ENCODE data around the gene C6orf132.
"Not testable (repeated sequence)": the region's sequence is repeated elsewhere in the genome, so short reads cannot be mapped to it uniquely, and the experiment has no call there.

Gene C6orf132

DNA sequence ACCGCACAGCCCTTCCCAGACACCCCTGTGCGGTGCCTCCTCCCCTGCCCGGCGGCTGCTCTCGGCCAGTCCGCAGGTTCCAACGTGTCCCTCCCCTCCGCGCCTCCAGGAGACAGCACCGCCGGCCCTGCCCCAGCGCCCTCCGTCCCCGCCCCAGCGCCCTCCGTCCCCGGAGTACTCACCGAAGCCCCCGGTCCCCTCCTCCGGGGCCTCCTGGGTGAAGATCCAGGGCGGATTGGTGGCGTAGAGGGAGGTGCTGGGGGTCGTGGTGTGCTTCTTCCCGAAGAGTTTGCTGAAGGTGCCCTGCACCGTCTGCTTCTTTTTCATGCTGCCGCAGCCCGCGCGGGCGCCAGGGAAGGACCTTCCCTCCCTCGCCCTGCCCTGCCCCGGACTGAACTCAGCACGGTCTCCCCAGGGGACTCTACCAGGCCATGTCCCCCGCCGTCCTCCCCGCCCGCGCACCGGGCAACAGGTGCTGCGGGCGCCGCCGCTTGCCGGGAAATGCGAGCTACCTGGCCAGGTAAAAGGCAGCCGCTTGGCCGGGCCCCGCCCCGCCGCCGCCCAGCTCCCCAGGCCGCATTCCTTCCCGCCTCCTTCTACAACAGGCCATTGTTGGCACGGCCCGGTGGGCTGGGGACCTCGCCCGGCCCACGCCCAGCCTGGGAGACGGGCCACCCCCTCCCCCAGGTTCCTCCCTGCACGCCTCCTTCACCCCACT is at the start of gene C6orf132:
Gene C6orf132 (minus strand): TSS at position 503 of the 718 bp plus-strand sequence. CDS start 176 bp downstream, at position 327.
- no peak for DNase-seq

DNA sequence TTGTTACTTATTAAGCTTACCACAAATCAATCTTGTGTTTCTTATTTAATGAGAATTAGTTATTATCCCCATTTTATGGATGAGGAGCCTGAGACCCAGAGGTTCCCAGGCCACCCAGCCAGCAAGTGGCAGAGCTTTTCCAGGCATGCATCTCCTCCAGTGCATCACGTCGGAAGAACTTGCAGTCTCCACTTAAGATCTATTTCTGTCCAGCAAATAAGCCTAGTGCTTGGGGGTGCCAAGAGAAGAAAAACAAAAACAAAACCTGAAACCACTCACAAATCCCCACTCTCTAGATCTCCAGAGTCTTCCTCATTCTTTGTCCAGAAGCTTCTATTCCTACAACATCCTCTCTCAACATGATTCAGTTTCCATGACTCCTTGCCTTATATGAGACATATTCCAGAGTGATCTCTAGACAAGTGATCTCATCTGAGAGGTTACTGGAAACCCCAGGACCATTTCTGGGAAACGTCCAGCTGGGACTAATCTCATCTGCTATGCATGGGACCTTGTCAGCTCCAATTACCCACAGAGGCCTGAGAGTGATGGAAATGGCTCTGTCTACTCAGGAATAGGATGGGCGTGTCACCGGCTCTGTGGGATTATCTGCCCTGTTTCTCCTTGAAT is 48.2 kb upstream of the C6orf132 start:
- no peak for DNase-seq

DNA sequence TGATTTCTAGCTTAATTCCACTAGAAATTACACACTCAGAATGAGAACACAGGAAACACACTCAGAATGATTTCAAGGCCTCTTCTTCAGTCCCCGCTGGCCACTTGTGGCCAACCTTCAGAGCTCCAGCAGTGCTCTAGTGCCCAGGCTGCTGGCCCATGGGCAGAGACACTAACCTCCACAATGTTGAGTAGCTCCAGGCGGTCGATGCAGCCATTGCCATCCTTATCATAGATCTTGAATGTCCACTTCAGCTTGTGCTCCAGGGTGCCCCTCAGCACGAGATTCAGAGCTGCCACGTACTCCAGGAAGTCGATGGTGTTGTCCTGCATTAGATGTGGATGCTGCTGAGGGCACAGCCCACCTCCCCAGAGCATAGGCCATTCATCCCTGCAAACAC is 46.0 kb upstream of the C6orf132 start:
- DNase-seq = no peak

- no peak for DNase-seq
These were observed 43.2 kb upstream of the C6orf132 start for GRCh38 chr6:42185597-42185996.

- no peak for DNase-seq
These were observed 42.1 kb upstream of the C6orf132 start for GRCh38 chr6:42184475-42184874.

DNA sequence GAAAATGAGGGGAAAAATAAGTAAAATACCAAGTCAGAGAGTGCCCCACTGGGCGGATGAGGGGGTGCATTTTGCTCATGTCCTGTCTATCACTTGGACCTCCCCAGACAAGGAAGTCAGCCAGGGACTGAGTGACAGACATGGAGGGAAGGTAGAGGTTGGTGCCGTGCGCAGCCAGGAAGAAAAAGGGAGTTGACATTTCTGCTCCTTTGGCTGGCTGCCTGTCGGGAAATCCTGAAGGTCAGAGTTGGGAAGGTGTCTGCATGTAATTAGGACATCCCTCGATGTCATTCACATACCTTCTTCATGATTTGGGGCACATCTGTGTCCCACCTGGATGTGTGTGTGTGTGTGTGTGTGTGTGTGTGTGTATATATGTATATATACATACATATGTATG is 39.7 kb upstream of the C6orf132 start:
- DNase-seq = no peak

GRCh38 chr6:42179945-42180313 is 37.5 kb upstream of the C6orf132 start:
- no peak for DNase-seq

DNA sequence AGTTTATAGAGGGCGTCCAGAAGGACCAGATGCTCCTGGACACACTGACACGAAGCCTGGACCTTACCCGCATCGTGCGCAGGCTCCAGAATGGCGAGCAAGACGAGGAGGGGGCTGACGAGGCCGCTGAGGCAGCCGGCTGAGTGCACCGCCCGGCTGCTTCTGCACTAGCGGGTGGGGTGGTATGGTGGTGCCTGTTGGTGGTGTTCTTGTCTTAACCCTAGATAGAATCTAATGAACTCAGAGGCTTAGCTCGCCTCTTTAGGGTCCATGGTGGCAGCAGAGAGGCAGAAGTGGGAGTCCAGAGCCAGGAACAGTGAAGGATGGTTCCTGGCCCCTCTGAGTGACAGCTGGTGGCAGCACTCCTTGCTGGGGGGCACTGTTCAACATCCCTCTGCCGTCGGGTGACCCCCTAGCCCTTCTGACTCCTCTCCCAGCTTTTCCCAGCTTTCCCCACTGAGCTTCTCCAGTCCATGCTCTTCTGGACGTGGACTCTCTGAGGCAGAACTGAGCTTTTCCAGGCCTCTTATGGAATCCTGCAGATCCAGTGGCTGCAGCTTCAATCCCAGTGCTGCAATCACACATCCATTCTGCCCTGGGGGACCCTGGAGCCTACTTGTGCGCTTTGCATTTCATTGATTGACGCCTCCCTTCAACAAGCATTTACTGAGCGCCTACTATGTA is 37.0 kb upstream of the C6orf132 start:
- DNase-seq = no peak

GRCh38 chr6:42177514-42178364 is 35.3 kb upstream of the C6orf132 start:
- DNase-seq = no peak

DNA sequence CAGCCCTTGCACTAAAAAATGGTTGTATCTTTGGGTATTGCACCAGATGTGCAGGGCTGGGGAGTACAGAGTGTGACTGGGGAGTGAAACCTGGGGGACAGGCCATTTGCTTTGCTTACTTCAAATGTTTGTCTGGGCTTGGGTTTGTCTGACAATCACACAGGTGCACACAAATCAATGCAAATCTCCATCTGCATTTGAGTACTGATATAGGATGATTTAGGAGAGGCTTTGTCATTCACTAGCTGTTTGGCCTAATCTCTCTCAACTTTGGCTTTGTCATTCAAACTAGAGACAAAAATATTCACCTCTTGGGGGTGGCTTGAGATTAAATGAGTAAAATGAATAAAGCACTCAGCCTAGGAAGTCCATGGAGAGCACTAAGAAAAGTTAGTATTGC is 34.6 kb upstream of the C6orf132 start:
- DNase-seq = no peak

DNA sequence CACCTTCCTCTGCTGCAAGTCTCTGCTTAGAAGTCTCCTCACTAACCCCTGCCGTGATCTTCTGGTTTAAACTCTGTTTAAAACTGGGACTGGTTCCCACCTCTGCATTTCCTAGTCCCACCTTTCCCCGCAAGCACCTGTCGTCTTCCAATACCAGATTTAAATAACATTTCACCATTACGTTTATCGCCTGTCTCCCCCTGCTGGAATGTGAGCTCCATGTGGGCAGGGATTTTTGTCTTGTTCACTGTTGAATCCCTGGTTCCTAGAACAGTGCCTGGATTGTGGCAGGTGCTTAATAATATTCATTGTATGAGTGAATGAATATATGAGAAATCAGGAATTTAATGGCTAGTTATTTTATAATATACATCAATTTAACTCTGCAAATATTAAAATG is 33.4 kb upstream of the C6orf132 start:
- no peak for DNase-seq

DNA sequence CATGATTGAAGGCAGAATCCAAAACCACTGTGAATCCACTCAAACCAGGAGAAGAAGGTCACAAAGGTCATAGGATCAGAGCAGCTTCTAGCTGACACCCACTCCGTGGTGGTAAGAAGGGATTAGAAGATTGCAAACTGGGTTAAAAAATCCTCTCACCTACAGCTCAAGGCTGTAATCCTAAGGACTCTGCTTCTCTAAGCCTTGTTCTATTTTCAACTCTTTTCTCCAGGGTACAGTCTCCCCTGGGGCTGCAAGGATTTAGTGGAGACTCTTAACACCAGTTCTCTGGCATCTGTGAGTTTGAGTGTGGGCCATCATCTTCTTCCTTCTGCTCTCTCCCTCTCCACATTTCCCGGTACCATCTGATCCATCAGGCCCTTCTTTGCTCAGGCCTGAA is 30.7 kb upstream of the C6orf132 start, which contains the start of gene GUCA1A:
Gene GUCA1A (plus strand): TSS at position 264 of the 400 bp plus-strand sequence. CDS start 250 bp downstream, outside the sequence.
- no peak for DNase-seq

- no peak for DNase-seq
These were observed 29.6 kb upstream of the C6orf132 start for GRCh38 chr6:42171813-42172581.

DNA sequence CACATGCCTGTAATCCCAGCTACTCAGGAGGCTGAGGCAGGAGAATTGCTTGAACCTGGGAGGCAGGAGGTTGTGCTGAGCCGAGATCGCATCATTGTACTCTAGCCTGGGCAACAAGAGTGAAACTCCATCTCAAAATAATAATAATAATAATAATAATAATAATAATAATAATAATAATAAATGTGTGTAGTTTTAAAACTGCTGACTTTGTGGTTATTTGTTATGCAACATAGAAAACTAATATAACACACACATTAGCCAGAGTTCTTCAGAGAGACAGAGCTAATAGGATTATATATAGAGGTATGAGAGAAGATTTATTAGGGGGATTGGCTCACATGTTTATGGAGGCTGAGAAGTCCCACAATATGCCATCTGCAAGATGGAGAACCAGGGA is 27.4 kb upstream of the C6orf132 start:
- not testable (repeated sequence) for DNase-seq

DNA sequence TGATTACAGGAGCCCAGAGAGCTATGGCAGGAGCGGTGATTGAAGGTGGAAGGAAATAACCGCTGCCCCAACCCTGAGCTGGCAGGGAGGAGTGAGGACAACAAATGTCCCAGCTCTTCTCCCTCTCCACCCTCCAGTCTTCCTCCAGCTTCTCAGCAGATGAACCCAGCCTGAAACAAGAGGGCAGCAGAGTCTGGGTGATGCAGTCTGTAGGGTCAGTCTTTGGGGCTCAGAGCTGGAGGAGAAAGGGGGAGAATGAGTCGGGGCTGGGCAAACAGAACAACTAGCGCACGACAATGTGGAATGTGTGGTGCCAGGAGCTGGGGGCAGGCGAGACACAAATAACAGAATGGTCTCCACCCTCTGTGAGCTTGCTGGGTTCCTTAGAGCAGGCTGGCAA is 26.2 kb upstream of the C6orf132 start:
- no peak for DNase-seq

- peak; percentile 60 for DNase-seq
These were observed 24.2 kb upstream of the C6orf132 start for GRCh38 chr6:42166444-42167141.

DNA sequence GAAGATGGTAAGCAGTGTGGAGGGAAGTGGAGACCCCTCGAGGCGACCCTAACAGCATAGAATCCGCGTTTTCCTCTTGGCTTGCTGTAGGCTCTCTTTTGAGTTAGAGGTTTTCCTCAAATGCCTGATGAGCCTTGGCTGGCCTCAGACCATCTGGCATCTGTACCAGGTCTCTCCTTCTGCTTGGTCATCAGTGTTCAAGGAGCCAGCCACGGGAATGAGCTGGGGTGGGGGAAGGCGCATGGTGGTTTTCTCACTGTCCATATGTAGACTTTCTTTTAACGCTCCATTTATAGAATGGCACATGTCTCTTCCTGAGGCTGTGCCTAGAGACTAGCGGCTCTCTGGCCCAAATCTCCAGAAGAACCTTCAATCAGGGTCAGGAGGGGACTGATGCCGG is 22.6 kb upstream of the C6orf132 start:
- no peak for DNase-seq

- DNase-seq = no peak
These were observed 21.6 kb upstream of the C6orf132 start for GRCh38 chr6:42163981-42164380.

DNA sequence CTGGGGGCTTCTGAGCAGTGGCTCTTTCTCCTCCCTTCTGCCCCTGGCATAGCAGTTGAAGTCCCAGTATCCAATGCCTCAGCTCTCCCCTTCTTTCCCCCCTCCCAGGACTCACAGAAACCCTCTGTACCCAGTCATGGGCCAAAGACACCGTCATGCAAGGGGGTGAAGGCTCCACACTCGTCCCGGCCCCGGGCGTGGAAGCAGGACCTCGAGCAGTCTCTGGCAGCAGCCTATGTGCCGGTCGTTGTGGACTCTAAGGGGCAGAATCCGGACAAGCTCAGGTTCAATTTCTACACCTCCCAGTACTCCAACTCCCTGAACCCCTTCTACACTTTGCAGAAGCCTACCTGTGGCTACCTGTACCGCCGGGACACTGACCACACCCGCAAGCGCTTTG is 20.4 kb upstream of the C6orf132 start:
- DNase-seq = no peak

- no peak for DNase-seq
These were observed 20.0 kb upstream of the C6orf132 start for GRCh38 chr6:42162384-42162783.

- DNase-seq = no peak
These were observed 17.1 kb upstream of the C6orf132 start for GRCh38 chr6:42159431-42160024.

All from midbrain (tissue), 1 donor.